Neuronal stem cell (in vitro differentiated cells): ENCODE results near the gene TRIM60.
"Not testable (repeated sequence)": the region's sequence is repeated elsewhere in the genome, so short reads cannot be mapped to it uniquely, and the experiment has no call there.

Experiments
- DNase-seq: peaks from one replicate; pipeline ENCODE4 v3.0.0-alpha.2; 2013; ENCODE audit warnings: low spot score
- H2AFZ ChIP-seq: one replicate; pipeline ENCODE4 v1.6.1; 2013; ENCODE audit warnings: mild to moderate bottlenecking, low read length, inconsistent platforms
- H2AK5ac ChIP-seq: 2 replicates; pipeline ENCODE4 v1.6.1; 2013; ENCODE audit warnings: low read depth, mild to moderate bottlenecking, inconsistent platforms, low read length, moderate library complexity, mixed read lengths
- H2BK120ac ChIP-seq: 2 replicates; pipeline ENCODE4 v1.6.1; 2013; ENCODE audit warnings: low read depth, mild to moderate bottlenecking, inconsistent platforms, low read length, moderate library complexity, mixed read lengths
- H2BK12ac ChIP-seq: one replicate; pipeline ENCODE4 v1.6.1; 2013; ENCODE audit warnings: low read length, inconsistent platforms
- H2BK15ac ChIP-seq: 2 replicates; pipeline ENCODE4 v1.6.1; 2013; ENCODE audit warnings: mild to moderate bottlenecking, low read length, inconsistent platforms, mixed read lengths
- H2BK5ac ChIP-seq: one replicate; pipeline ENCODE4 v1.6.1; 2013; ENCODE audit warnings: inconsistent platforms, mild to moderate bottlenecking, low read length, moderate library complexity
- H3K14ac ChIP-seq: one replicate; pipeline ENCODE4 v1.6.1; 2013; ENCODE audit warnings: low read length, inconsistent platforms
- H3K18ac ChIP-seq: 2 replicates; pipeline ENCODE4 v1.6.1; 2013; ENCODE audit warnings: low read length, inconsistent platforms
- H3K23ac ChIP-seq: 2 replicates; pipeline ENCODE4 v1.6.1; 2013; ENCODE audit warnings: low read depth, mild to moderate bottlenecking, mixed read lengths, low read length, inconsistent platforms; ENCODE audit not compliant: poor library complexity
- H3K27ac ChIP-seq: replicated peaks from 3 replicates; pipeline ENCODE4 v1.5.1; 2013; ENCODE audit warnings: low read length, inconsistent platforms
- H3K27me3 ChIP-seq, 3 experiments: 2 replicates each; pipeline ENCODE4 v1.6.1; 2013; ENCODE audit warnings: low read length in 3 of 3, mild to moderate bottlenecking in 2 of 3, inconsistent platforms in 1 of 3, low read depth in 1 of 3, mixed read lengths in 1 of 3, moderate library complexity in 1 of 3; ENCODE audit not compliant: control insufficient read depth in 3 of 3, insufficient read depth in 3 of 3
- H3K36me3 ChIP-seq, 2 donors: replicated peaks in 1 of 2; 2 replicates each; pipeline ENCODE4 v1.6.1; 2013; ENCODE audit warnings: low read length in 2 of 2; ENCODE audit not compliant: control insufficient read depth in 2 of 2, insufficient read depth in 2 of 2
- H3K4ac ChIP-seq: 2 replicates; pipeline ENCODE4 v1.6.1; 2013; ENCODE audit warnings: inconsistent platforms, mild to moderate bottlenecking, low read length, moderate library complexity
- H3K4me1 ChIP-seq, 2 donors: 1 replicate in 1 of 2; 2 replicates in 1 of 2; pipeline ENCODE4 v1.6.1; 2013; ENCODE audit warnings: low read length in 2 of 2, low read depth in 1 of 2; ENCODE audit not compliant: control insufficient read depth in 2 of 2, insufficient read depth in 1 of 2
- H3K4me2 ChIP-seq: one replicate; pipeline ENCODE4 v1.6.1; 2013; ENCODE audit warnings: mild to moderate bottlenecking, low read length, inconsistent platforms; ENCODE audit not compliant: insufficient read depth, poor library complexity, severe bottlenecking
- H3K4me3 ChIP-seq, 2 donors: 2 replicates each; pipeline ENCODE4 v1.5.1; 2013; ENCODE audit warnings: low read length in 2 of 2, mild to moderate bottlenecking in 2 of 2, inconsistent platforms in 1 of 2, moderate library complexity in 1 of 2
- H3K79me1 ChIP-seq: one replicate; pipeline ENCODE4 v1.6.1; 2013; ENCODE audit warnings: low read depth, mild to moderate bottlenecking, inconsistent platforms, low read length, moderate library complexity
- H3K9ac ChIP-seq: one replicate; pipeline ENCODE4 v1.6.1; 2013; ENCODE audit warnings: mild to moderate bottlenecking, low read depth, low read length, inconsistent platforms; ENCODE audit not compliant: poor library complexity
- H3K9me3 ChIP-seq, 2 donors: replicated peaks in 1 of 2; 2 replicates each; pipeline versions ENCODE3 to v1.6.1; 2013; ENCODE audit warnings: low read length in 2 of 2, mild to moderate bottlenecking in 2 of 2, inconsistent platforms in 1 of 2, low read depth in 1 of 2, mixed read lengths in 1 of 2, moderate library complexity in 1 of 2; ENCODE audit not compliant: control insufficient read depth in 2 of 2, insufficient read depth in 1 of 2
- H4K8ac ChIP-seq: one replicate; pipeline ENCODE4 v1.6.1; 2013; ENCODE audit warnings: low read depth, mild to moderate bottlenecking, inconsistent platforms, low read length, moderate library complexity
- H4K91ac ChIP-seq: one replicate; pipeline ENCODE4 v1.6.1; 2013; ENCODE audit warnings: low read length, low read depth, mild to moderate bottlenecking, inconsistent platforms; ENCODE audit not compliant: poor library complexity
- WGBS, 2 donors: extraction: QIAGEN DNeasy Blood & Tissue Kit; methylation state at CpG; one replicate each; pipeline ENCODE4 v1.1.7; 2013; ENCODE audit warnings: missing lambda C conversion rate in 2 of 2, mixed read lengths in 1 of 2; ENCODE audit not compliant: insufficient read length in 2 of 2, insufficient replicate concordance in 1 of 2; ENCODE audit errors: extremely low coverage in 2 of 2; 5-methylcytosine and 5-hydroxymethylcytosine counted together

Gene TRIM60

GRCh38 chr4:165016971-165017370 lies 14.8 kb upstream of the TRIM60 start:
- H3K79me1 ChIP-seq: no peaks in the 10 kb centered on the region
- H3K9ac ChIP-seq: no peak overlapping the region
- H3K18ac ChIP-seq: no peak overlapping the region
- peak overlapping the region; percentile 4 for H2AFZ ChIP-seq
- no peak overlapping the region for H3K4me3 ChIP-seq
- no peak overlapping the region for H2BK12ac ChIP-seq
- no peak overlapping the region for H4K91ac ChIP-seq
- H4K8ac ChIP-seq: no peak overlapping the region
- H3K36me3 ChIP-seq: no peaks in the 10 kb centered on the region
- no peak overlapping the region for H3K14ac ChIP-seq
- no CpG with 5 or more reads among the region's 5 CpGs for WGBS, 2 donors
- no peak overlapping the region for H2BK15ac ChIP-seq
- H3K23ac ChIP-seq: no peak overlapping the region
- no peaks in the 10 kb centered on the region for H3K9me3 ChIP-seq
- no peaks in the 10 kb centered on the region for H3K27me3 ChIP-seq
- no peaks in the 10 kb centered on the region for H3K4me1 ChIP-seq
- no peak overlapping the region for H3K4me2 ChIP-seq
- no peak overlapping the region for H2BK5ac ChIP-seq
- no peak overlapping the region for H3K4ac ChIP-seq
- DNase-seq: peak; percentile 4
- H2BK120ac ChIP-seq: no peak overlapping the region
- no peak overlapping the region for H2AK5ac ChIP-seq
- H3K27ac ChIP-seq: no peak overlapping the region

- H2AK5ac ChIP-seq, H3K27ac ChIP-seq, H4K91ac ChIP-seq: not testable (repeated sequence)
These were observed 11.8 kb upstream of the TRIM60 start for GRCh38 chr4:165019995-165020394.

GRCh38 chr4:165025782-165026181 lies 6.0 kb upstream of the TRIM60 start:
- H2AFZ ChIP-seq, H3K23ac ChIP-seq, H2BK12ac ChIP-seq, H3K27ac ChIP-seq, H3K4me1 ChIP-seq, H3K14ac ChIP-seq, H4K91ac ChIP-seq, H4K8ac ChIP-seq, H3K18ac ChIP-seq, H3K79me1 ChIP-seq, H3K4ac ChIP-seq, H2BK5ac ChIP-seq, H2BK15ac ChIP-seq, H2BK120ac ChIP-seq, H3K27me3 ChIP-seq, H3K4me2 ChIP-seq, H3K36me3 ChIP-seq, H3K9ac ChIP-seq, H3K4me3 ChIP-seq, DNase-seq, H2AK5ac ChIP-seq, H3K9me3 ChIP-seq: not testable (repeated sequence)
- no CpG with 5 or more reads among the region's 8 CpGs for WGBS, 2 donors

More at GRCh38 chr4:165019995-165020394, 11.8 kb upstream of the TRIM60 start:
- not testable (repeated sequence) for DNase-seq, H3K4me3 ChIP-seq, H2BK120ac ChIP-seq, H3K36me3 ChIP-seq, H2AFZ ChIP-seq, H3K23ac ChIP-seq, H2BK5ac ChIP-seq, H3K27me3 ChIP-seq, H3K4me1 ChIP-seq, H3K4me2 ChIP-seq, H3K9ac ChIP-seq, H3K9me3 ChIP-seq, H3K18ac ChIP-seq, H3K79me1 ChIP-seq, H3K14ac ChIP-seq, H2BK15ac ChIP-seq, H2BK12ac ChIP-seq, H4K8ac ChIP-seq, H3K4ac ChIP-seq
- WGBS, 2 donors: no CpG with 5 or more reads among the region's 30 CpGs

DNA sequence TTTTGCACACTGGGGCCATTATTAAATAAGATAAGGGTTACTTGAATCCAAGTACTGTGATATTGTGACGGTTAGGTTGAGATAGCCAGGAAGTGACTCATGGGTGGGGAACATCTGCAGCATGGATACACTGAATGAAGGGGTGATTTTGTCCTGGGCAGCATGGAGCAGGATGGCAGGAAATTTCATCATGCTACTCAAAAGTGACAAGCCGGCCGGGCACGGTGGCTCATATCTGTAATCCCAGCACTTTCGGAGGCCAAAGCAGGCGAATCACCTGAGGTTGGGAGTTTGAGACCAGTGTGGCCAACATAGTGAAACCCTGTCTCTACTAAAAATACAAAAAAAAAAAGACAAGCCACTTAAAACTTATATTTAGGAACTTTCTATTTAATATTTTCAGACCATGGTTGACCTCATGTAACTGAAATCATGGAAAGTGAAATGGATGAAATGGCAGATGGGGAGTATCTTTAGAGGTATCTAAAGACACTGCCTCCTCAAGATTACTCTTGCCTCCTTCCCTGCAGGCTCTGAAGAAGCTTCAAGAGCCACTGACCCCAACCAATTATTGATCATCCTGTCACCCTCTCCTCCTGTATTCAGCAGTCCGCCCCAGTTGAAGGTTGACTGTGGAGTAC lies 3.9 kb upstream of the TRIM60 start:
- Histone ChIP-seq H3K14ac (no peak overlapping the region), H3K4me1 (no peaks in the 10 kb centered on the region), H3K79me1 (no peaks in the 10 kb centered on the region), H3K18ac (no peak overlapping the region), H2BK12ac (no peak overlapping the region), H3K23ac (no peak overlapping the region), H3K27ac (no peak overlapping the region), H3K27me3 (no peaks in the 10 kb centered on the region), H2BK15ac (no peak overlapping the region), H3K4me3 (no peak overlapping the region), H3K4ac (no peak overlapping the region), H3K4me2 (no peak overlapping the region), H4K91ac (no peak overlapping the region), H3K9ac (no peak overlapping the region), H4K8ac (no peak overlapping the region), H2AK5ac (no peak overlapping the region), H2BK5ac (no peak overlapping the region), H2BK120ac (no peak overlapping the region), H2AFZ (no peak overlapping the region), H3K9me3 (peaks cover 0 to 3% of the 10 kb centered on the region in 2 donors), H3K36me3 (no peaks in the 10 kb centered on the region)
- DNase-seq: no peak
- WGBS, 2 donors: no CpG with 5 or more reads among the region's 7 CpGs
